Brain microvascular endothelial cell (primary cell): ENCODE results near the gene LRRC49.

ENCODE experiments used
- DNase-seq: peaks from one replicate; pipeline ENCODE4 v3.0.0-alpha.2; 2020
- H3K27ac ChIP-seq: fragments of 250-450 bp; sonication (Bioruptor Pico); 2 replicates; pipeline ENCODE4 v1.5.1; 2020; ENCODE audit warnings: mild to moderate bottlenecking, moderate library complexity
- H3K27me3 ChIP-seq: fragments of 250-450 bp; sonication (Bioruptor Pico); replicated peaks from 2 replicates; pipeline ENCODE4 v1.5.1; 2020; ENCODE audit warnings: mild to moderate bottlenecking
- H3K36me3 ChIP-seq: fragments of 250-450 bp; sonication (Bioruptor Pico); replicated peaks from 2 replicates; pipeline ENCODE4 v1.5.1; 2020; ENCODE audit warnings: mild to moderate bottlenecking
- H3K4me3 ChIP-seq: 2 replicates; pipeline ENCODE4 v1.5.1; 2011; ENCODE audit warnings: low read depth, mild to moderate bottlenecking, control low read depth, low read length, moderate library complexity
- in situ Hi-C: cut with HindIII; loops from 2 replicates; pipeline ENCODE4 v1.10.0; 2017; ENCODE audit warnings: low sequenced_read_pairs, low pct_ligation_motif_present
- TF ChIP-seq, protein P1 (sequence below): IDR thresholded peaks from 2 replicates; pipeline ENCODE4 v1.5.1; 2011; ENCODE audit warnings: low read depth, mild to moderate bottlenecking, moderate library complexity, low read length, control low read depth, inconsistent platforms; ENCODE audit errors: missing control alignments

The LRRC49 gene, protein sequence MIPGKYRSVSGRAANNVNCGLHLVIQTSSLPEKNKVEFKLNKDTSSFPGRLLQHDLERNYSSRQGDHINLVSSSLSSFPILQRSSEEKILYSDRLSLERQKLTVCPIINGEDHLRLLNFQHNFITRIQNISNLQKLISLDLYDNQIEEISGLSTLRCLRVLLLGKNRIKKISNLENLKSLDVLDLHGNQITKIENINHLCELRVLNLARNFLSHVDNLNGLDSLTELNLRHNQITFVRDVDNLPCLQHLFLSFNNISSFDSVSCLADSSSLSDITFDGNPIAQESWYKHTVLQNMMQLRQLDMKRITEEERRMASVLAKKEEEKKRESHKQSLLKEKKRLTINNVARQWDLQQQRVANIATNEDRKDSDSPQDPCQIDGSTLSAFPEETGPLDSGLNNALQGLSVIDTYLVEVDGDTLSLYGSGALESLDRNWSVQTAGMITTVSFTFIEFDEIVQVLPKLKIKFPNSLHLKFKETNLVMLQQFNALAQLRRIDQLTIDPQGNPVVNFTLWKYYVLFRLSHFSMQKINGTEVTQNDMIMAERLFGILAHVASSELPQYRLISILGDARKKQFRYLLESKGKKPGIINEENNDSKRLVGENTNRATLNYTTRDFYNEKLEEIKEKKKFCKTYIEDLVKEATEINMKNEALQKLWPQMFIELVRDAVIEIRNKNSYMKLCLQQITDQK

DNA sequence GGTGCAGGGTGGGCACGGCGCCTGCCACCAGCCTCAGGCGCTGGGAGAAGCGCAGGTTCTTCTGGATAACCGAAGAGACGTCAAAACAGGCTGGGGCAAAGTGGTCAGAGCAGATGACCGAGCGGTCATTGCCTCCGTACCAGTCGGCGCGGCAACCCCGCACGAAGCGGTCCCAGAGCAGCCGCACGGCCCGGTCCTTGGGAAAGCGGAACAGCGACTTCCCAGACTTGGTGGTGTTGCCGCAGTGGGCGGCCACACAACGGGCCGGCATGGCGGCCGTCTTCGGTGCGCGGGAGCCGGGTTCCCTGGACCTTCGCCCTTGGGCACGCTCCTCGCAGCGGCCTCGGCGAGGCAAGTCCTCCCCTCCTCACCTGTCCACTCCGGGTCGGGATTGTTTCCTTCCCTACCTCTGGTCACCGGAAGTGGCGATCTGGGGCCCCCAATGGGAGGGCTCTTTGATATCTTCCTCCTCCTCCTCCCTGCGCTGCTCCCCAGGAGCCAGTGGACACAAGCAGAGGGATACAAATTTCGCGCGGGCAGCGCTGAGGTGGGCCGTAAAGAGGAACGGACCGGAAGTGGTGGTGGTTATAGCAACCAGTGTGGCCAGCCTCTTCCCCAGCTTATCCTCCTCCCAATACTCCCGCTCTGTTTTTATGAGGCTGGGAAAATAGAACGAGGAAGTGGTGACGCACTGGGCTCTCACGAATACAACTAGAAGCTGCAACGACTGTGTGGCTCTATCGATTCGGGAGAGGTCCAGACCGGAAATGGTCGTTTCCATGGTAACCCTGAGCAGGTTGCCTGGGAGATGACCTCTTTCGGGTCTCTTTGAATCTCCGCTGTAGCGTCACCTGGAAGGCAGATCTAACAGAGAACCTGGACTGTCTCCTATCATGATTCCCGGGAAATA, at the start of gene LRRC49, which contains the start of gene THAP10:
Gene LRRC49 (plus strand): TSS at position 825 of the 910 bp plus-strand sequence. CDS start 69 bp downstream, at position 894.
Gene THAP10 (minus strand): TSS at position 432 of the 910 bp plus-strand sequence. CDS start 161 bp downstream, at position 271.
- TF ChIP-seq, protein P1, sequence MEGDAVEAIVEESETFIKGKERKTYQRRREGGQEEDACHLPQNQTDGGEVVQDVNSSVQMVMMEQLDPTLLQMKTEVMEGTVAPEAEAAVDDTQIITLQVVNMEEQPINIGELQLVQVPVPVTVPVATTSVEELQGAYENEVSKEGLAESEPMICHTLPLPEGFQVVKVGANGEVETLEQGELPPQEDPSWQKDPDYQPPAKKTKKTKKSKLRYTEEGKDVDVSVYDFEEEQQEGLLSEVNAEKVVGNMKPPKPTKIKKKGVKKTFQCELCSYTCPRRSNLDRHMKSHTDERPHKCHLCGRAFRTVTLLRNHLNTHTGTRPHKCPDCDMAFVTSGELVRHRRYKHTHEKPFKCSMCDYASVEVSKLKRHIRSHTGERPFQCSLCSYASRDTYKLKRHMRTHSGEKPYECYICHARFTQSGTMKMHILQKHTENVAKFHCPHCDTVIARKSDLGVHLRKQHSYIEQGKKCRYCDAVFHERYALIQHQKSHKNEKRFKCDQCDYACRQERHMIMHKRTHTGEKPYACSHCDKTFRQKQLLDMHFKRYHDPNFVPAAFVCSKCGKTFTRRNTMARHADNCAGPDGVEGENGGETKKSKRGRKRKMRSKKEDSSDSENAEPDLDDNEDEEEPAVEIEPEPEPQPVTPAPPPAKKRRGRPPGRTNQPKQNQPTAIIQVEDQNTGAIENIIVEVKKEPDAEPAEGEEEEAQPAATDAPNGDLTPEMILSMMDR: no peak
- peak within 1 kb of the TSS; percentile 83 for H3K4me3 ChIP-seq
- H3K27ac ChIP-seq: peak within 1 kb of the TSS; percentile 83
- no peaks in the 10 kb centered on the region for H3K36me3 ChIP-seq
- DNase-seq: peak; percentile 97
- in situ Hi-C loops: no loop called here
- H3K27me3 ChIP-seq: no peaks in the 10 kb centered on the region

DNA sequence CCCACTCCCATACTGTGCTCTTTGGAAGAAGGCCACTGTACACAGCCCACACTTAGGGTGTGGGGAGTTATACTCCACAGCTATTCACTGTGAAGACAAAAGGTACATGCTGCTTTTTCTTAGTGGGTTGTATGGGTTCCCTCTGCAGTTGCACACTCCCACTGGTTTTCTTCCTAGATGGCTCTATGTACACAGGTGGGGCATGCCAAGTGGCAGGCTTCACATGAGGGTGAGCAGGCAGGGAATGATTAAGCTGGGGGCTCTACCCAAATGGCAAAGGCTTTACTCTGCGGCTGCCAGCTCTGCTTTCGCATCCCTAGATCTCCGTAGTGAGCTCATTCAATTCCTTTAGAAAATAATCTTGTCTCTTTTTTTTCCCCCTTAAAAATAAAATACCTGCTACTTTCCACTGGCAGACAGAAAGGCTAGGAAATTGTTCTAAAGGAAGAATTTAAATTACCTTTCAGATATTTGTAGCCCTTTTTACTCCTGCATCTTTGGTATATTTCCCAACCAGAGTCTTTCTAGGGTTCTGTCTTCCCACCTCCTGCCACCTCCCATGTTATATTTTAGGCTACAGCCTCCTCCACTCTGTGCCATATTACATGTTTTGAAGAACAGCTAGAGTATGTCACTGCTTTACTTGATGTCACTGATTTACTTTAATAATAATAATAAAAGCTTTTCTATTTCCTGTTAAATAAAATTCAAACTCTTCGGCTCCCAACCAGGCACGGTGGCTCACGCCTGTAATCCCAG, 46.8 kb upstream of the LRRC49 start:
- no peak for DNase-seq
- H3K27me3 ChIP-seq: no peaks in the 10 kb centered on the region
- in situ Hi-C loops: no loop called here
- H3K27ac ChIP-seq: no peak overlapping the region
- peaks cover 8% of the 10 kb centered on the region for H3K36me3 ChIP-seq
- H3K4me3 ChIP-seq: no peak overlapping the region
- TF ChIP-seq, protein P1: no peak

DNA sequence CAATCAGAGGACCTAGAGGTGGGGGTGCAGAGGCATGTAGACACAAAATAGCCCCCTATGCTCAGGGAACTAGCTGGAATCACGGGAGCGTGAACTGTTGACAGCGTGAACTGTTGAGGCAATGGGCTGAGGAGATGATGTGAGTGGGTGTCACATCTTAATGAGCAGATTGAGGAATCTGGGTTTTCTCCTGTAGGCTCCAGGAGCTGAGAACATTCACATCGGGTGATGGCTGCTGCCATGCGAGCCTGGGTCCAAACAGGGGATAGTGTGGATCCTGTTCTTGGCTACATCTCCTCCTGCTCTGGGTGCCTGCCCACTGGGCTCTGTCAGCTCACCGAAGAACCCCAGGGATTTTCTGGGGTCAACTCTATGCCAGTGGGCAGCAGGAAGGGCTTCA, 40.7 kb upstream of the LRRC49 start:
- peaks cover 13% of the 10 kb centered on the region for H3K36me3 ChIP-seq
- in situ Hi-C loops: no loop called here
- TF ChIP-seq, protein P1: no peak
- no peak for DNase-seq
- no peaks in the 10 kb centered on the region for H3K27me3 ChIP-seq
- H3K27ac ChIP-seq: peak overlapping the region; percentile 94
- no peak overlapping the region for H3K4me3 ChIP-seq

DNA sequence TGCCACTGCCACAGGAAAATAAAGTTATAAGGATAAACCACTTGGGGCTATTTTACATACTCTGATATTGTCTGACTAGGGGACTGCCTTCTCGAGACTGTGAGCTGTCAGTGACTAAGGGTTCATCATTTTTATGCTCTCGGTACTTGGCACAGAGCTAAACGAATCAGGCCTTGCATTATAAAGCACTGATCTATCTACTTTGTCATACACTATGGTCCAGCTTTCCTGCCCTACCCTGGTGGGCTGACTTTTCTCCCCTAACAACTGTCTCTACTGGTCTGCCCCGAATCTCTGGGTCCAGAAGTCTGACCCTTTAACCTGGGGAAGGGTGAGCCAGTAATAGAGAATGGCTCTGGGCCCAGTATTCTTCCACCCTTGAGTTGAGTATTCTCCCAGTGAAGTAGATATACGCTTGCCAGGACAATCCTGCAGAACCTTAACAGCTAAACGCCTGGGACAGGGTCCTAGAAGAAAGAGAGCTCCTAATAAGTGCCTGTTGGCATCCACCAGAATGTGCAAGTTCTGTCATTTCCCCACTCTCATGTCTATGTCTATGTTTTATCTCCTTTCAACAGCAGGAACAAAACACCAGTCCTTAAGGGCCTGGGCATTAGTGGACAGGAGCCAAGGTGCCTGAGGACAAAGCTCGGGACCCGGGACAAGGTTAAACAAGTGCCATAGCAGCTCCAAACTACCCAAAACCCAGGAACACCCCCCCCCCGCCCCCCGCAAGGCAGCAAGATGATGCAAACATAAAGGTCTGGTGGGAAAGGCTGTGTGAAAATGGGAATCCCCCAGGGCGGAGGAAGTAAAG, 39.9 kb upstream of the LRRC49 start:
- TF ChIP-seq, protein P1: no peak
- no peaks in the 10 kb centered on the region for H3K27me3 ChIP-seq
- in situ Hi-C loops: no loop called here
- peaks cover 13% of the 10 kb centered on the region for H3K36me3 ChIP-seq
- peak overlapping the region; percentile 94 for H3K27ac ChIP-seq
- H3K4me3 ChIP-seq: peak overlapping the region; percentile 83
- peak; percentile 77 for DNase-seq
